ENCODE data around the gene KCNK13.

KCNK13 gene

DNA sequence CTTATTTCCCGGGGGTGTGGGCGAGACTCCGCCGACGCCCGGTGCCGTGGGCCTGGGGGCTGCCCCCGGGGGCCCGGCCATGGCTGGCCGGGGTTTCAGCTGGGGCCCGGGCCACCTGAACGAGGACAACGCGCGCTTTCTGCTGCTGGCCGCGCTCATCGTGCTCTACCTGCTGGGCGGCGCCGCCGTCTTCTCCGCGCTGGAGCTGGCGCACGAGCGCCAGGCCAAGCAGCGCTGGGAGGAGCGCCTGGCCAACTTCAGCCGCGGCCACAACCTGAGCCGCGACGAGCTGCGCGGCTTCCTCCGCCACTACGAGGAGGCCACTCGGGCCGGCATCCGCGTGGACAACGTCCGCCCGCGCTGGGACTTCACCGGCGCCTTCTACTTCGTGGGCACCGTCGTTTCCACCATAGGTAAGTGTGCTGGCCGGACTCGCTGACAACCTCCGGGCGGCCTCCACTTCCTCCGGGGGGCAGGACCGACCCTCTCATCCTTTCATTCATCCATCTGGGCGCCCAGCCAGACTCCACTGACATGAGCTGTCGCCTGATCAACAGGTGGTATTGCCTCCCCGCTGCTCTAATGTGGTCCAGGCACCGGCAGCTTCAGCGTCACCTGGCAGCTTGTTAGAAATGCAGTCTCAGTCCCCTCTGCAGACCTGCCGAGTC lies 467 bp downstream of the KCNK13 start:
- Histone ChIP-seq H3K27me3 (peaks cover 100% of the 10 kb centered on the region), H3K36me3 (no peaks in the 10 kb centered on the region), H3K27ac (no peak overlapping the region), H3K4me3 (ENCODE audit: low read depth in 1 of 2, low read length in 1 of 2) (peak overlapping the region; percentile 12 to 46), H3K9me3 (no peaks in the 10 kb centered on the region), H3K4me1 (ENCODE audit: control insufficient read depth in 1 of 2, insufficient read depth in 1 of 2, low read depth in 1 of 2, low read length in 1 of 2) (peaks cover 17 to 28% of the 10 kb centered on the region in 2 experiments)
- TF ChIP-seq CTCF (IDR thresholded peaks at IDR 0.05), result no peak

GRCh38 chr14:90062822-90063539 lies 1.2 kb downstream of the KCNK13 start:
- H3K4me1 ChIP-seq (ENCODE audit: control insufficient read depth in 1 of 2, insufficient read depth in 1 of 2, low read depth in 1 of 2, low read length in 1 of 2), result peaks cover 17 to 28% of the 10 kb centered on the region in 2 experiments
- H3K9me3 ChIP-seq, result no peaks in the 10 kb centered on the region
- H3K4me3 ChIP-seq (ENCODE audit: low read depth in 1 of 2, low read length in 1 of 2), result peak overlapping the region in 1 of 2 experiments; percentile 46
- H3K27ac ChIP-seq, result no peak overlapping the region
- TF ChIP-seq CTCF (IDR thresholded peaks at IDR 0.05), result no peak
- no peaks in the 10 kb centered on the region for H3K36me3 ChIP-seq
- H3K27me3 ChIP-seq, result peaks cover 100% of the 10 kb centered on the region

- H3K4me3 ChIP-seq (ENCODE audit: low read depth in 1 of 2, low read length in 1 of 2), result no peak overlapping the region
- TF ChIP-seq CTCF (IDR thresholded peaks at IDR 0.05), result no peak
Observed at GRCh38 chr14:90072350-90072749, 10.6 kb downstream of the KCNK13 start.

DNA sequence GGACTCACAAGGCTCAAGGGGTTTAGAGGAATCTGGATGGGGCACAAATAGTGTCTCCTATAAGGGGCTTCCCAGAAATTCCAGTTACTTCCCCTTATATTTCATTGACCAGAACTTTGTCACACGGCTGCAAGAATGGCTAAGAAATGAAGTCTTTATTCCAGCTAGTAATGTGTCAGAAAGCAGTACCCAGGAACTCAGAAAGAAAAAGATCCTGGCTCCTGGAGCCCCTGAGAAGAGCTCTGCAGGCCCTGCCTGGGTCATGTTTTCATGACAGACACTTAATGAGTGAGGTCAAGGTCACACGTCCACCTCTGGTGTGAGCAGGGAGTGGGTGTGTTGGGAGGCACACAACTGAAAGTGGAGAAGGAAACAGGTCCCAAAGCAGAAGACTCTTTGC lies 17.8 kb downstream of the KCNK13 start:
- TF ChIP-seq CTCF (IDR thresholded peaks at IDR 0.05), result no peak
- H3K9me3 ChIP-seq, result no peaks in the 10 kb centered on the region
- no peak overlapping the region for H3K27ac ChIP-seq

More at GRCh38 chr14:90072350-90072749, 10.6 kb downstream of the KCNK13 start:
- no peaks in the 10 kb centered on the region for H3K36me3 ChIP-seq
- H3K27ac ChIP-seq, result no peak overlapping the region
- H3K4me1 ChIP-seq (ENCODE audit: control insufficient read depth in 1 of 2, insufficient read depth in 1 of 2, low read depth in 1 of 2, low read length in 1 of 2), result no peaks in the 10 kb centered on the region
- peaks cover 86% of the 10 kb centered on the region for H3K27me3 ChIP-seq
- no peaks in the 10 kb centered on the region for H3K9me3 ChIP-seq

GRCh38 chr14:90087433-90087832 lies 25.6 kb downstream of the KCNK13 start:
- no peak for TF ChIP-seq CTCF (IDR thresholded peaks at IDR 0.05)
- no peaks in the 10 kb centered on the region for H3K36me3 ChIP-seq
- no peak overlapping the region for H3K4me3 ChIP-seq (ENCODE audit: low read depth in 1 of 2, low read length in 1 of 2)
- no peaks in the 10 kb centered on the region for H3K9me3 ChIP-seq
- H3K4me1 ChIP-seq (ENCODE audit: control insufficient read depth in 1 of 2, insufficient read depth in 1 of 2, low read depth in 1 of 2, low read length in 1 of 2), result peaks cover 0 to 3% of the 10 kb centered on the region in 2 experiments
- no peak overlapping the region for H3K27ac ChIP-seq
- peaks cover 53% of the 10 kb centered on the region for H3K27me3 ChIP-seq

More for the DNA sequence above, 17.8 kb downstream of the KCNK13 start:
- Histone ChIP-seq H3K4me1 (ENCODE audit: control insufficient read depth in 1 of 2, insufficient read depth in 1 of 2, low read depth in 1 of 2, low read length in 1 of 2) (no peaks in the 10 kb centered on the region), H3K4me3 (ENCODE audit: low read depth in 1 of 2, low read length in 1 of 2) (no peak overlapping the region), H3K27me3 (peaks cover 62% of the 10 kb centered on the region), H3K36me3 (no peaks in the 10 kb centered on the region)
